Coronary artery (tissue), 2 donors: ENCODE results near the gene NECTIN4.

Source experiments
- DNase-seq: peaks from one replicate; pipeline ENCODE4 v3.0.0-alpha.2; 2017; ENCODE audit warnings: low spot score
- H3K27ac ChIP-seq, 2 donors: fragments of 200-600 bp; sonication (generic); one replicate each; pipeline ENCODE4 v1.5.1; 2016 to 2019
- H3K4me3 ChIP-seq: fragments of 200-600 bp; sonication (generic); 2 replicates; pipeline ENCODE4 v1.5.1; 2016; ENCODE audit warnings: mild to moderate bottlenecking, moderate library complexity
- TF ChIP-seq, protein P1 (sequence below): fragments of 200-600 bp; sonication (generic); IDR thresholded peaks from one replicate; pipeline ENCODE4 v1.5.1; 2019; ENCODE audit warnings: antibody characterized with exemption

Gene NECTIN4

DNA sequence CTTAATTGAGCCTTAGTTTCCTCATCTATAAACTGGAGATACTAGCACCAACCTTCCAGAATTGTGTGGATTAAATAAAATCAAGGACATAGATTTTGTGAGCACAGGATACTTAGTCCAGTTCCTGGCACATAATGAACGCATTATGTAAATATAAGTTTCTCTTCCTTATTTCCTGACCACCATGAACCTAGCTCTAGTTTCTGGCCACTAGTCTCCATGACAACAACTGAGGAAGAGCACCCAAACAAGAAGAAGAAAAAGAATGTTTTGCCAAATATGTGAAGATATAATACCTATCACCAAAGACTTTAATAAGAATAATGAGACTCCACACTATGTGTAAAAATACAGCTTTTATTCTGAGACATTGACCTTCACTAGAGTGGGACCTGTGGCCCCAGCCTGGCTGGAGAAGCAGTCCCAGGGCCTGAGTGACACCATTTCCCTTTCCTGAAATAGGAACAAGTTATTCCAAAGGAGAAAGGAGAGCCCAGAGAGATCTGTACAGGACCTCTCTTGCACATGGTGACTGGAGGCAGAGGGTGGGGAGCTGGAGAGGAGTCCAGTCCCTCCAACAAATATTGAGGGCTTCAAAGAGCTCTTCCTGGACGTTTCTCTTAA is 42.6 kb downstream of the NECTIN4 start:
- no peak for DNase-seq
- H3K27ac ChIP-seq: peak overlapping the region; percentile 89
- peak overlapping the region; percentile 78 for H3K4me3 ChIP-seq
- TF ChIP-seq, protein P1, sequence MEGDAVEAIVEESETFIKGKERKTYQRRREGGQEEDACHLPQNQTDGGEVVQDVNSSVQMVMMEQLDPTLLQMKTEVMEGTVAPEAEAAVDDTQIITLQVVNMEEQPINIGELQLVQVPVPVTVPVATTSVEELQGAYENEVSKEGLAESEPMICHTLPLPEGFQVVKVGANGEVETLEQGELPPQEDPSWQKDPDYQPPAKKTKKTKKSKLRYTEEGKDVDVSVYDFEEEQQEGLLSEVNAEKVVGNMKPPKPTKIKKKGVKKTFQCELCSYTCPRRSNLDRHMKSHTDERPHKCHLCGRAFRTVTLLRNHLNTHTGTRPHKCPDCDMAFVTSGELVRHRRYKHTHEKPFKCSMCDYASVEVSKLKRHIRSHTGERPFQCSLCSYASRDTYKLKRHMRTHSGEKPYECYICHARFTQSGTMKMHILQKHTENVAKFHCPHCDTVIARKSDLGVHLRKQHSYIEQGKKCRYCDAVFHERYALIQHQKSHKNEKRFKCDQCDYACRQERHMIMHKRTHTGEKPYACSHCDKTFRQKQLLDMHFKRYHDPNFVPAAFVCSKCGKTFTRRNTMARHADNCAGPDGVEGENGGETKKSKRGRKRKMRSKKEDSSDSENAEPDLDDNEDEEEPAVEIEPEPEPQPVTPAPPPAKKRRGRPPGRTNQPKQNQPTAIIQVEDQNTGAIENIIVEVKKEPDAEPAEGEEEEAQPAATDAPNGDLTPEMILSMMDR: no peak

DNA sequence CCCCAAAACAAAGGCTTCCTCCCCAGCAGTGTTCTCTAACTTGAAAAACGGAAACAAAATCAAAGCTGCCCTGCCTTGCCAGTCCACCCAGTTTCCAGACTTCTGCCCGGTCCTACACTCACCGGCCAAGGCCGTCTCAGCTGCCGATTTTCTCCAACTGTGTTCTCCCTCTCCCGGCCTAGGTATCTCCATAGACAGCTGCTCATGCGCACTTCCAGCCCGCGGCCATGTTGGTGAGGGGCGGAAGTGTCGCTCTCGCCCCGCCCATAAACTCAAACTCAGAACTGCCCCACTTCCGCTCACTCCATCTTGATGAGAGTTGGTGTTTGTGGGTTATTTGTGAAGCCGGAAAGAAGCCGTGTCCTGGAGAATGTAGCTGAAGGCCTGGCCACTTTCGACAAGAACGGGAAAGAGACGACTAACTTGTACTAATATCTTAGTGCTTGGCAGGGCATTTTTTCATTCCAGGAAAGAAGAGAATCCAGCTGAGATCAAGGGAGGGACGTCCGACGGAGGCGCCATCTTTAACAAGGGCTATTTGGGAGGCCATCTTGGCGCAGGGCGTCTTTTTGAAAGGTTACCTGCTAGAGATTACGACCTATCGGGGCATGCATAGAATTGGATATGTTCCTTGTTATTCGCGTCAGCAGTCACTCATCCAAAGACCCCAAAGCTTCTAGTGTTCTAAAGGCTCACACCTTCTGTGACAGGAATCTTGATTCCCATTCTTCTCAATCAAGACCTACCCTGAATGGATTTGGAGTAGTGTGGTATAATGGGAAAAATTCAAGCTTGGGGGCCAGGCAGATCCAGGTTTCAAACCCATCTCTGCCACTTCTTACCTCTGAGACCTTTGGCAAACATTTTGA is 43.4 kb downstream of the NECTIN4 start, which contains the start of gene USF1:
Gene USF1 (minus strand): TSS at position 242 of the 869 bp plus-strand sequence. CDS start 2,702 bp downstream, outside the sequence.
- DNase-seq: peak; percentile 96
- Histone ChIP-seq H3K27ac (peak within 1 kb of the TSS; percentile 89), H3K4me3 (peak within 1 kb of the TSS; percentile 78)
- TF ChIP-seq, protein P1: no peak

DNA sequence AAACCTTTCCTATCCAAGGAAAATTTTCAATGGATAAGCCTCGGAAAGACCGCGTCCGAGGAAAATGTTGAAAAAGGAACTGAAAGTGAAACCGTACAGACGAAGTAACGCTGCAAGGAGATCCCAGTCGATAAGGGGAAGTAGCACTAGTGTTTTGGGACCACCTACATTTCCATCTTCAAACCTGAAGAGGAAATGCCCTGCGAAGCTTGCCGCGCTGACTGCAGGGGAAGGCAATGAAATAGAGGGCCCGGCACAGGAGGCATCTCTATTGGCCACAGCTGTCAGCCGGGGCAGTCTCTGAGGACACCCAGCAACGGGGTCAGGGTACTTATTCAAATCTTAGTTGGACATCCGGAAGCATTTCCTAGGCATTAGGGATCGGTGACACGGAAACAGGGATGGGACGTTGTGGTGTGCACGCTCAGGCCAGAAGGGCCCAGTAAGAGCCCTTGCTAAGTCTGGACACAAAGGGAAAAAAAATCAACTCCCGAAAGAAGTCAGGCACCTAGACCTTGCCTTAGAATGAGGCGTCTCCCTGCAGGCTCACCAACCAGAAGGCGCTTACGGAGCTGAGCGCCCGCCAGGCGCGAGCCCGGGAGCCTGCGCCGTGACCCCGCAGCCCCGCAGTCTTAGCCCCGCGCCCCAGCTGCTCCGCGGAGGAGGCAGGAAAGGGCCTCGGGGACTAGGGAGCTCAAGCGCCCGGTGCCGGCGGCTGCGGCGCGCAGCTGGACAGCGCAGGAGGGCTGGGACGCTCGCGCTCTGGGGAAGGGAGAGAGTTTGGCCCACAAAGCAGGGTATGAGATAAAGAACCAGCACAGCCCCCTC is 44.2 kb downstream of the NECTIN4 start:
- Histone ChIP-seq H3K27ac (peak overlapping the region; percentile 89), H3K4me3 (peak overlapping the region; percentile 78)
- TF ChIP-seq, protein P1: no peak
- peak; percentile 86 for DNase-seq

DNA sequence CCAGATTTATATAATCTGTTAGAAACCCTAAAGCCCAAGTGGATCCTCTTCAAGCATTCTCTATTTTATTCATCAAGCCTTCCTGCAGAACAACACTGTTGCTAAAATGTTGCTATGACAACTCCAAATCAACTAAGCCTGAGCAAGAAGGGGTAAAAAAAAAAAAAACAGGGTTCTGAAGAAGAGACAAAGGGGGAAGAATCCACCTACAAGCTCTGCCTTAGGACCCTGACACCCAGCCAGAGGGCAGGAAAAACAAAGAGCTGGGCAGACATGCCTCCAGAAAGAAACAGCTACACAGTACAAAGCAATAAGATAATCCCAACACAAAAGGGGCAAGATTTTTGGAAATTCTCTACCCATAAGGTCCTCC is 44.8 kb downstream of the NECTIN4 start:
- TF ChIP-seq, protein P1: no peak
- H3K4me3 ChIP-seq: peak overlapping the region; percentile 78
- peak overlapping the region; percentile 89 for H3K27ac ChIP-seq
- no peak for DNase-seq

DNA sequence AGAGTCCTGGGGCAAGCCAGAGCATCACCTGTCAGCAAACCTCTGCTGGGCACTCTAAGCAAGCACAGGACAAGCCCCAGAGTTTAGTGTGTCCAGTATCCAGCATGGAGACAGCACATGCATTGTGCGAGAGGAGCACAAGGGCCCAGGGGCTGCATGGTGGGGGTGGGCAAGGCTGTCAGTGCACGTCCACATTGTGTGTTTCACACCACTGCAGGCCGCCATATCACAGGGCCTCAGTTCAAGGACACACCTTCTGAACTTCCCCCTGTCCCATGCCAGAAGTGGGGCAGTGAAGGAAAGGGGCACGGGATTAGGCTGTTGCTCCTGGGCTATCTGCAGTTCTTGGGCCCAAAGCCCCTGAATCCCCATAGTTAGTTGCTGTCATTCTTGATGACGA is 49.8 kb downstream of the NECTIN4 start:
- Histone ChIP-seq H3K4me3 (no peak overlapping the region), H3K27ac (no peak overlapping the region)
- TF ChIP-seq, protein P1: no peak
- no peak for DNase-seq

DNA sequence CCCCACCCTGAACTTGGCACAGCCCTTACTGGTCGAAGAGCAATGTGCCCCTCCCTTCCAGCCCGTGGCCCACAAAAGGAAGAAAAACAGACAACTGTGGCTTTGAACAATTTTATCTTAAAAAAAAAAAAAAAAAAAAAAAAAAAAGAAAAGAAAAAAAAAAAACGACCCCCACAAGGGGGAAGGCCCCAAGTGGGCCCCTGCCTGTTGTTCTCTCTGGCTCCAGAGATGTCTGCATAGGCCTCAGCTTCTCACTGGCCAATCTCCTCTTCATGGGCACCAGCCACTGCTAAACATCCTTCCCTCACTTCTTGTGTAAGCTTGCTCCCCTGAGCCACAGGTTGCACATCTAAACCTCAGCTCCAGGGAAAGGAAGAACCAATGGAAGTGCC is 50.2 kb downstream of the NECTIN4 start:
- peak overlapping the region in 1 of 2 donors; percentile 61 for H3K27ac ChIP-seq
- H3K4me3 ChIP-seq: peak overlapping the region; percentile 89
- DNase-seq: no peak
- TF ChIP-seq, protein P1: no peak
